ENCODE measurements around the gene PRKACG. TPM values are rescaled to one million over a fixed set of nuclear protein-coding genes. Genes with fewer than 3 reads are reported as not detected.

The PRKACG gene
- total RNA-seq, 1 donor from 2014 or later = not detected

DNA sequence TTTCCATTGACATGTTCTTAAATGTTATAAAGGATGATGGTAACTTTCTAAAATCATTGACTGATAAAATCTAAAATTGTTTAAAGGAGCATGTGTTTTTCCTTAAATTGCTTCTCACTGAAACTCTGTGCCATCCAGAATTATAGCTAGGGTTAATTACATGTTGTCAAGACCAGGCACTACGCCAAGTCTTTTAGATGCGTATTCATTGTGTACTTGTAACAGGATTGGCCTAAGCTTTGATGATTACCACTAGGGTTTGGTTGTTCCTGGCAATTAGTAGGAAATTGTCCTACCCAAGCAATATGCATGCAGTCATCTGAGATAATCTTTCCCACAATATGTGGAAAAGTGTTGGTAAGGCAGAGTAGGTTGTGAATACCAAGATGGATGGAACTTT lies 43.8 kb downstream of the PRKACG start:
- H3K9me3 ChIP-seq (ENCODE audit: low read depth) = no peaks in the 10 kb centered on the region
- no peak overlapping the region for H3K27ac Mint-ChIP-seq
- DNase-seq (ENCODE audit: low spot score) = no peak
- no peaks in the 10 kb centered on the region for H3K27me3 ChIP-seq
- H3K9ac ChIP-seq = no peak overlapping the region
- H2AFZ ChIP-seq (replicated peaks) = no peak overlapping the region
- H3K4me2 ChIP-seq = no peak overlapping the region
- no peaks in the 10 kb centered on the region for H3F3A ChIP-seq (ENCODE audit: low read depth)
- H3K27me3 Mint-ChIP-seq (ENCODE audit: insufficient read depth, low read depth) = no peaks in the 10 kb centered on the region
- no peak overlapping the region for H3K27ac ChIP-seq
- H3K4me3 Mint-ChIP-seq = no peak overlapping the region
- no peaks in the 10 kb centered on the region for H3K4me1 Mint-ChIP-seq
- no peaks in the 10 kb centered on the region for H3K9me3 Mint-ChIP-seq
- no peaks in the 10 kb centered on the region for H3K79me2 ChIP-seq (ENCODE audit: low read depth)
- H3K36me3 ChIP-seq = no peaks in the 10 kb centered on the region
- no peak overlapping the region for H3K4me3 ChIP-seq
- no peaks in the 10 kb centered on the region for H3K4me1 ChIP-seq
- no peaks in the 10 kb centered on the region for H4K20me1 ChIP-seq (ENCODE audit: low read depth)
- peaks cover 9% of the 10 kb centered on the region for H3K36me3 Mint-ChIP-seq
- TF ChIP-seq, protein P1, sequence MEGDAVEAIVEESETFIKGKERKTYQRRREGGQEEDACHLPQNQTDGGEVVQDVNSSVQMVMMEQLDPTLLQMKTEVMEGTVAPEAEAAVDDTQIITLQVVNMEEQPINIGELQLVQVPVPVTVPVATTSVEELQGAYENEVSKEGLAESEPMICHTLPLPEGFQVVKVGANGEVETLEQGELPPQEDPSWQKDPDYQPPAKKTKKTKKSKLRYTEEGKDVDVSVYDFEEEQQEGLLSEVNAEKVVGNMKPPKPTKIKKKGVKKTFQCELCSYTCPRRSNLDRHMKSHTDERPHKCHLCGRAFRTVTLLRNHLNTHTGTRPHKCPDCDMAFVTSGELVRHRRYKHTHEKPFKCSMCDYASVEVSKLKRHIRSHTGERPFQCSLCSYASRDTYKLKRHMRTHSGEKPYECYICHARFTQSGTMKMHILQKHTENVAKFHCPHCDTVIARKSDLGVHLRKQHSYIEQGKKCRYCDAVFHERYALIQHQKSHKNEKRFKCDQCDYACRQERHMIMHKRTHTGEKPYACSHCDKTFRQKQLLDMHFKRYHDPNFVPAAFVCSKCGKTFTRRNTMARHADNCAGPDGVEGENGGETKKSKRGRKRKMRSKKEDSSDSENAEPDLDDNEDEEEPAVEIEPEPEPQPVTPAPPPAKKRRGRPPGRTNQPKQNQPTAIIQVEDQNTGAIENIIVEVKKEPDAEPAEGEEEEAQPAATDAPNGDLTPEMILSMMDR (IDR thresholded peaks at IDR 0.05) = no peak
- no peak for TF ChIP-seq EZH2phosphoT487 (IDR thresholded peaks at IDR 0.05)
- no peak for TF ChIP-seq EZH2 (IDR thresholded peaks at IDR 0.05)

DNA sequence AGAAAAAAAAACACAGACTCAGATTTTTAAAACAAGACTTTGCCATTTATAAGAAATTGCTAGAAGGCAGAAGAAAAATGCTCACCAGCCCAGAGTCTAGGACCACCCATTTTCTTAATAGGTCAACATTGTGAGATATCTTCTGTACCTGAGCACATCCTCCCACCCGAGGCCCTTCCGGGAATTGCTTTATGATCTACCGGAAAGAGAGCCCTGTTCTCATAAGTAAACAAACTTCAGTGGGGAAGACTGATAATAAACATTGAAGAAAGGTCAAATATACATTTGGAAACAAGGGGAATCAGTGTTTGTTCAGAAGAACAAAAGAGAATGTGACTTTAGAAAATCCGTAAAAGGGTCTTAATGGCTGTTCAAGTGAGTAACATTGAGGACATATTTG lies 44.4 kb downstream of the PRKACG start:
- Histone ChIP-seq H3K9me3 (ENCODE audit: low read depth) (no peaks in the 10 kb centered on the region), H2AFZ (replicated peaks) (no peak overlapping the region), H3K4me3 (no peak overlapping the region), H4K20me1 (ENCODE audit: low read depth) (no peaks in the 10 kb centered on the region), H3K9ac (no peak overlapping the region), H3K27me3 (no peaks in the 10 kb centered on the region), H3F3A (ENCODE audit: low read depth) (no peaks in the 10 kb centered on the region), H3K36me3 (no peaks in the 10 kb centered on the region), H3K27ac (no peak overlapping the region), H3K4me1 (no peaks in the 10 kb centered on the region), H3K4me2 (no peak overlapping the region), H3K79me2 (ENCODE audit: low read depth) (no peaks in the 10 kb centered on the region)
- H3K27me3 Mint-ChIP-seq (ENCODE audit: insufficient read depth, low read depth) = no peaks in the 10 kb centered on the region
- H3K9me3 Mint-ChIP-seq = no peaks in the 10 kb centered on the region
- TF ChIP-seq EZH2phosphoT487 (IDR thresholded peaks at IDR 0.05) (no peak), EZH2 (IDR thresholded peaks at IDR 0.05) (no peak)
- TF ChIP-seq, protein P1 (IDR thresholded peaks at IDR 0.05) = no peak
- H3K27ac Mint-ChIP-seq = no peak overlapping the region
- peaks cover 9% of the 10 kb centered on the region for H3K36me3 Mint-ChIP-seq
- no peaks in the 10 kb centered on the region for H3K4me1 Mint-ChIP-seq
- no peak overlapping the region for H3K4me3 Mint-ChIP-seq
- DNase-seq (ENCODE audit: low spot score) = no peak

DNA sequence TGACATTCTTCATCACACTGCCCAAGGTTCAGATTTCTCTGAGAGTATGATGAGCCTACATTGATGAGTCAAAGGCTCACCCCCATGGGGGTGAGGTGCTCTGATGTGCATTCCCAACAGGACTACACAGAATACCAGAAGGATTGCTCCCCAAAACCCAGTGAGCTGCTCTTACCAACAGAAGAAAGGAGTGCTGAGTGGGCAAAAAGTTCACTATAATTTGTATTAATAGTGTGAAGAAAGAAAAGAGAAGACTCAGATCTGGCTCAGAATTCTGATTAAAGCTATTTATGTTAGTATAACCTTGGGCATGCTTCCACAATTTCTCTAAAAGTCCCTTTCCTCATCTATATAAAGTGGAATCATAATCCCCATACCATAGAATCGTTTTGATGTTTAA lies 46.1 kb downstream of the PRKACG start:
- H3K9me3 ChIP-seq (ENCODE audit: low read depth) = no peaks in the 10 kb centered on the region
- H3K27ac Mint-ChIP-seq = no peak overlapping the region
- H3K4me1 ChIP-seq = no peaks in the 10 kb centered on the region
- no peak overlapping the region for H3K4me2 ChIP-seq
- peaks cover 2% of the 10 kb centered on the region for H3K4me1 Mint-ChIP-seq
- H3K9me3 Mint-ChIP-seq = no peaks in the 10 kb centered on the region
- H3K27me3 ChIP-seq = no peaks in the 10 kb centered on the region
- no peaks in the 10 kb centered on the region for H3K79me2 ChIP-seq (ENCODE audit: low read depth)
- no peaks in the 10 kb centered on the region for H4K20me1 ChIP-seq (ENCODE audit: low read depth)
- H3K36me3 ChIP-seq = no peaks in the 10 kb centered on the region
- no peak for DNase-seq (ENCODE audit: low spot score)
- H3K4me3 ChIP-seq = no peak overlapping the region
- no peak overlapping the region for H3K27ac ChIP-seq
- no peaks in the 10 kb centered on the region for H3K27me3 Mint-ChIP-seq (ENCODE audit: insufficient read depth, low read depth)
- H3K4me3 Mint-ChIP-seq = no peak overlapping the region
- H3K36me3 Mint-ChIP-seq = peaks cover 9% of the 10 kb centered on the region
- no peak for TF ChIP-seq EZH2 (IDR thresholded peaks at IDR 0.05)
- TF ChIP-seq, protein P1 (IDR thresholded peaks at IDR 0.05) = no peak
- no peak for TF ChIP-seq EZH2phosphoT487 (IDR thresholded peaks at IDR 0.05)
- no peaks in the 10 kb centered on the region for H3F3A ChIP-seq (ENCODE audit: low read depth)
- no peak overlapping the region for H2AFZ ChIP-seq (replicated peaks)
- H3K9ac ChIP-seq = no peak overlapping the region

Data from neural progenitor cell (in vitro differentiated cells).